ENCODE data around the gene PAPPA2. TPM values are rescaled to one million over a fixed set of nuclear protein-coding genes. Genes with fewer than 3 reads are reported as not detected.

PAPPA2 gene
- polyA plus RNA-seq, 3 donors: 64.4 to 90.1 (median 65.1) TPM

DNA sequence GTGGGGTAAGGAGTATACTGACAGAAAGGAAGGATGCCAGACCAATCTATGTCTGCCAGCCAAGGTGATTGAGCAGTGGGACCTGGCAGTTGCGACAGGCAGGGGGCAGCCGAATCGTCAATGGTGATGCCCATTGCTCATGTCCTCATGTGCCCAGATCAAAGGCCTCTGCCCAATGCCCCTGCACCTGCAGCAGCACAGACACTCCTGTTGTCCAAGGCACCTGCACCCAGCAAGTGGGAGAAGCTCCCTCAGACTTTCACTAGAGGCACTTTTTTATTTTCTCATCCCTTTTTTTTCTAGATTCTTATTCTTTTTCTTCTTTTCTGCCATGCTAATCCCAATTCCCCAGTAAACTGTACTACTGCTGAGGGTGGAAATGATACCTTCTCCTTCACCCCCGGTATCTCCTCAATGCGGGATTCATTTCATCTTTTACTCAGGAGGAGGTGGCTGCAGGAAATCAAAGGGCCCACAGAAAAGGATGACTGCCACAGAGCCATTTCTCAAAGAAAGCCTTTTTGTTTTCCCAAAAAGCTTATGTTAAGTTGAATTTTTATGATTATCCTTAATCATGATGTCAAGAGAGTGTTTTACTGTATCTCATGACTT, 332.0 kb downstream of the PAPPA2 start:
- no peak for DNase-seq (ENCODE audit: low read depth in 3 of 3, low spot score in 2 of 3)

DNA sequence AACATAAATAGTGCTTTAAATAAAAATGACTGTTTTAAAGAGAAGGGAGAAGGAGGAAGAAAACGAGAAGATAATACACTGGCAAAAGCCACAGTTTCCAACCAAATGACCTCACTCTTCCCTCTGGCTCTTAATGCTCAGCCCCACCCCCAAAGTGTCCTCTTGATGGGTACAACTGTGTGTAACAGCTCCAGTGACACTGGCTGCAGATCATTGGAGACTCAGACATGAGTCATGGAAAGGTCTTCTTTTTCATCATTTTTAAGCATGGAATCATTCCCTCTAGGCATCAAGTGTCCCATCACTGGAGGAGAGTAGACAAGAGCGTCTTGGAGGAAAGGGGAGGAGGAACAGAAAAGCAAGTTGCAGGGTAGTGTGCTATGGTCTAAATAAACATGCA, 333.0 kb downstream of the PAPPA2 start:
- DNase-seq (ENCODE audit: low read depth in 3 of 3, low spot score in 2 of 3): no peak

DNA sequence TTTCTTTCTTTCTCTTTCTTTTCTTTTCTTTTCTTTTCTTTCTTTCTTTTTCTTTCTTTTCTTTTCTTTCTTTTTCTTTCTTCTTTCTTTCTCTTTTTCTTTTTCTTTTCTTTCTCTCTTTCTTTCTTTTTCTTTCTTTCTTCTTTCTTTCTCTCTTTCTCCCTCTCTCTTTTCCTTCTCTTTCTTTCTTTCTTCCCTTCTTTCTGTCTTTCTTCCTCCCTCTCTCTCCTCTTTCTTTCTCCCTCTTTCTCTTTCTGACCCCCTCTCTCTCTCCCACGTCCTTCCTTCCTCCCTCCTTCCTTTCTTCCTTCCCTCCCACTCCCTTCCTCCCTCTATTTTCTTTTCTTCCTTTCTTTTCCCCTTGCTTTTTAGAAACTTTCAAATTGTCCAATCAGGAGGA, 333.6 kb downstream of the PAPPA2 start:
- DNase-seq (ENCODE audit: low read depth in 3 of 3, low spot score in 2 of 3): no peak

DNA sequence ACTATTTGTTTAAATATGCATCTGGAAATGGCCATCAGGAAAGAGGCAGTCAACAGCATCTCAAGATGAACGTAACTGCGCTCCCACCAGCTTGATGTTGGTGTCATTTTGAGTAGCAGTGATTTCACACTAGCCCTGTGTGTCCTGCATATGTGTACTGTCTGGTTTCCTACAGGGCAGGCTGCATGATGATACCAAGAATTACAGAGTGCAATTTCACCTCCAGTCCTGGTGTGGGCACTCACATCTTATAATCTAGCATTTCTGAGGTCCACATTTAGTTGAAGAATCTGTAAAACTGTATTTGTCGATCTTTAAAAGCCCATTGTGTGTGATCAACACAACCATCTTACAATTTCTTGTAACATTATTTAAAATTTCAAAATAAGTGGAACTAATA, 336.4 kb downstream of the PAPPA2 start:
- DNase-seq (ENCODE audit: low read depth in 3 of 3, low spot score in 2 of 3): no peak

DNA sequence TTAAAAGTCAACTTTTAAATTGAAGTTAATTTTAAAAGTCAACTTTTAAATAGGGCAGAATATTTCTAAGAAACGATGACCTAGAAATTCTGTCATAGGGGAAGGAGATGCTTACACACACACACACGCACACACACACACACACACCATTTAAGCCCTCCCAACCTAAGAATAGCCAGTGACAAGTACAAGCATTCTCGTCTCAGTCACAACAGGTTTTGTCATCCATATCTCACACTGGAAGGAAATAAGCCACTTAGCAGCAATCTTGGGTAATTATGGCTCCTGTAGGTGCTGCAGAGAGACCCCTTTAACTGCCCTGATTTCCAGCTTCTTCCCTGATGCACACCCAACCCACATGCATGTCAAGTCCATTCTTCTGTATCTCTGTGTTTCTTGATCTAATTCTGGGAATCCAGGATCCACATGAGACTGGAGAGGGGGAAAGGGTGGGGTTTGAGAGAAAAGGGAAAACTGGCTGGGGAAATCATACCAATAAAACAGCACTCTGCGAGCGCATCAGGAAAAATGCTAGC, 338.1 kb downstream of the PAPPA2 start:
- no peak for DNase-seq (ENCODE audit: low read depth in 3 of 3, low spot score in 2 of 3)

DNA sequence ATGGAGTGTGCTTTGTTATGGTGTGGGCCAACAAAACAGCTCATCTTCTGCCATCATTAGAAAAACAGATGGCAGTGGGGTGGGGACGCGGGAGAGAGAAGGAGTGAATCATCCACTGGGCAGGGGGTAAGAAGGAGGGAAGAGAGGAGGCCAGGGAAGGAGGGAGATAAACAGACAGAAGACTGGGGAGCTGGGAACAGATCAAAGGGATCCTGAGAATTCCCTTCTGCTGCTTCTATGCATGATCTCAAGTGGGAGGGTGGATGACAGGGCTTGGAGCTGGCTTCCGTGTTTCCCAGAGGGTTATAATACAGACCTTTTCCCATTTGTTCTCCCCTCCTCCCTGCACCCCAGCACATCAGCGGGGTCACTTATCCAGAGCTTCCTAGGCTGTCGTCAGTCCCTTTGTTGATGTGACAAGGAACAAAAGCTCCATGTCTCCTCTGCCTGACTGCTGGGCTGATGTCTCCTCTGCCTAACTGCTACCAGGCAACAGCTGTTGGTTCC, 338.6 kb downstream of the PAPPA2 start:
- DNase-seq (ENCODE audit: low read depth in 3 of 3, low spot score in 2 of 3): no peak

DNA sequence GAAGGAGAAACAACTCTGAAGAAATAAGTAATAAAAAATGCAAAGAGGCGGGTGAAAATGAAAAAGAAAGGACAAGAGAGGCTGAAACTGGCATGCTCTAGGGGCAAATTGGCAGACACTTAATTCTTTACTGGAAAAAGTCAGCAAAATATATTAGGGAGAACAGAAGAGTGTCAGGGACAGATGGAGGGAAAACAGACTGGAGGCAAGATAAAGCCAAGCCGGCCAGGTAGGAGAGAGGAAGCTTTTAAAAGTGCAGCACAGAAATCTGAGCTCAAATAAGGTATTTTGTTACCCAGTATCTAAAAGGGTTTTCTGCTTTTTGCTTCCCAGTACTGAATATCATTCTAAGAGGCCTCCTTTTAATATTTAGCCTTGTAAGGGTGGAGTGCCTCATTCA, 339.3 kb downstream of the PAPPA2 start:
- DNase-seq (ENCODE audit: low read depth in 3 of 3, low spot score in 2 of 3): no peak

DNA sequence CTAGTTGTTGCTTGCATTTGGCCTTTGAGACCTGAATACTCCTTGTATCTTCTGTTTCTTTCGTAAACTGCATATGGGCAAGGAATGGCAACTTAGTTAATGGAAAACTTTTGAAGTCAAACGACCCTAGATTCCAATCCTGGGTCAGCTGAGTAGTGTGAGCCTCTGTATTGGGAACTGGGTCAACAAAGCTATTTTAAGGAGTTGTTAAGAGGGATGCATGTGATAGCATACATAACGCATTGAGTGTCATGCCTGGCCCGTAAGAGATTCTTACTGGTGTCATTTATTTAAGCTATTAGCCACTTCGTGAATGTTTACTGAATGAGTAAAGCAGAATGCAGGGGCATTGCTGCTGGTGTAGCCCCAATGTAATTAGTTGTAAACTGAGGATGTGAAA, 340.1 kb downstream of the PAPPA2 start:
- no peak for DNase-seq (ENCODE audit: low read depth in 3 of 3, low spot score in 2 of 3)

DNA sequence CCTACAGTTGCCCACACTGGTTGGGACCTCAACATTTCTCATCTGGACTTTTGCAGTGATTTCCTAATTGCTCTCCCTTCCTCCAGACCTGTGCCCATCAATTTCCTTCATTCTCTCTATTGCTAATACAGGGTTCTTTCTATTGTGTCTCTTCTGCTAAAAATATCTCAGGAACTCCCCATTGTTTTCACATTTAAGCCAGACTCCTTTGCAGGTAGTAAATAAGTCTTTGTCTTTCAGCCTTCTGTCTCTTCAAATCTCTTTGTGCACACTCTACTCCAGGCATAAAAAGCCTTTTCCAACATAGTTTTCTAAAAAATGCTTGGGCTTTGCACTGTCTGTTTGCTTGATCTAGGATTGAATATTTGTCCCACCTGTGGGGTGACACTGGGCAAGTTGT, 340.6 kb downstream of the PAPPA2 start:
- no peak for DNase-seq (ENCODE audit: low read depth in 3 of 3, low spot score in 2 of 3)

DNA sequence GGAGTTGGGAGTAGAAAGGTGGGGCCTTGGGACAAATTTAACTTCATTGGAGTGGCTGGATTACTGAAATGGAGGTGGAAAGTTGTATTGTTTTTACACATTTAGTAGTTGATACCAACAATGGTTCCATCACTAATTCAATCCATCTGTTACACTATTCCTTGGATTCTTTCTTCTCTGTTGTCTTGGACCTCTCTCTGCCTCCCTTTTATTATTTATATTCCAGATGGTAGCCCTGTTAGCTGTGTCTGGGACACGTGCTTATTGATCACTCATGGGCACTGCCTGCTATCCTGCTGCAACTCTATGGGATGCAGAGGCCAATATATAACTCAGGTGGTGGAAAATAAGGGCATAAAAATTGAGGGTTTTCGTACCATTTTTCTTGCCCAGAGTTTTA, 346.3 kb downstream of the PAPPA2 start:
- no peak for DNase-seq (ENCODE audit: low read depth in 3 of 3, low spot score in 2 of 3)

DNA sequence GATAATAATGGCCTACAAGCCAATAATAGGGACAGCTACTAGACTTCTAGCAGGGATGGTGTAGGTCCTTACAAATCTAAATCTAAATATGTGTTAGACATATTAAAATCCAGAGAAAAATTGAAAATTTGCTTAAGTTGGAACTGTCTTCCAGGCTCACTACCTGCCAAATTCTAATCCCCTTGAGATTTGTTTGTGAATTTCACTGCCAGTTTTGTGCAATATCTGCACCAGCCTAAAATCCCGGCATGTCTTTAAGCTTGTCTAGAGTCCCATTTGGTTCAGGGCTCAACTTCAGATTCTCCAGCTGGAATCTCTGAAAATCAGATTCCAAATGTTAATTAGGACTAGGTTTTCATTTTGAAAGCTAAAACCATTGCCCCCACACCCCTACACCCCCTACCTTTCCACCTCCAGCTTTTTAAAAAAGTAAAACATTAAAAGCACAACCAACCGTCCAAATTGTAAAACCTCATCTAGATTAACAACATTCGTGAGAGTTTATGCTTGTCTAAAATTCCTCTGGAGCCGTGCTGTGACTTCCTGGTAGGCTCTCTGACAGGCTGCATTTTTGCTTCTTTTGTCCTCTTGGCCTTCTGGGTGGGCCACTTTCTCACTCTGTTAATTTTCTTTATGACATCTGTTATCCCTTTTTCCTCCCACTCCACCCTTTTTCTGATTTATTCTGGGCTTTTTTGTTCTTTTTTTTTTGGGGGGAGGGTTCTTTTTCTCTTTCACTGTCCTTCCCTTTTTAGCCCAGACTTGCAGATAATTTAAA, 348.7 kb downstream of the PAPPA2 start:
- DNase-seq (ENCODE audit: low read depth in 3 of 3, low spot score in 2 of 3): no peak

DNA sequence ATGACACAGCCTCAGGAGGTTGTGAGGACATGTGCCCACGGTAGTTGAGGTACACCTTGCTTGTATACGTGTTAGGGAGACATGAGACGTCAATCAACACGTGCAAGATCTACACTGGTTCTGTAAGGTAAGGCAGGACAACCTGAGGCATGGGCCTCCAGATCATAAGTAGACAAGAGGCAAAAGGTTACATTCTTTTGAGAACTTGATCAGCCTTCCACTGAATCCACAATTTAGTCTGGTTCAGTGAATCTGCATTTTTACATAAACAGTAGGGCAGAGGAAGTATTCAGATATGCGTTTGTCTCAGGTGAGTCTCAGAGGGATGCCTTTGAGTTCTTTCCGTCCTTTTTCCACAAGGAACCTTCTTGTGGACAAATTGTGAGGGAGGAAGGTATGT, 352.6 kb downstream of the PAPPA2 start:
- DNase-seq (ENCODE audit: low read depth in 3 of 3, low spot score in 2 of 3): no peak

DNA sequence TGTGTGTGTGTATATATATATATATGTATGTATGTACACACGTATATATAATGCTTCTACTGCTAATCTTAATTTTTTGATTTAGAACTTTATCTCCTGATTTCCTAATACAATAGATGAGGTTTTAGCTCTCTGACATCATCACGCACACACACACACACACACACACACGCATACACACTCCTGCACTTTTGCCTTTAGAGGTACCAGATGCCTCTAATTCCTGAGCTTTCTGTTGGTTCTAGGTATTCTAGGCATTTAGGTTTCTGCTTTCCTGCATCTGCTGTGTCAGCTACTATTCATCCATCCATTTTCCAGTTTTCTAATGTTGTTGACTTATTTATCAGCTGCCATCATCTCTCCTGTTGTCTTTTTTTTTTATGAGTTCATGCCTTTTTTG, 353.3 kb downstream of the PAPPA2 start:
- no peak for DNase-seq (ENCODE audit: low read depth in 3 of 3, low spot score in 2 of 3)

DNA sequence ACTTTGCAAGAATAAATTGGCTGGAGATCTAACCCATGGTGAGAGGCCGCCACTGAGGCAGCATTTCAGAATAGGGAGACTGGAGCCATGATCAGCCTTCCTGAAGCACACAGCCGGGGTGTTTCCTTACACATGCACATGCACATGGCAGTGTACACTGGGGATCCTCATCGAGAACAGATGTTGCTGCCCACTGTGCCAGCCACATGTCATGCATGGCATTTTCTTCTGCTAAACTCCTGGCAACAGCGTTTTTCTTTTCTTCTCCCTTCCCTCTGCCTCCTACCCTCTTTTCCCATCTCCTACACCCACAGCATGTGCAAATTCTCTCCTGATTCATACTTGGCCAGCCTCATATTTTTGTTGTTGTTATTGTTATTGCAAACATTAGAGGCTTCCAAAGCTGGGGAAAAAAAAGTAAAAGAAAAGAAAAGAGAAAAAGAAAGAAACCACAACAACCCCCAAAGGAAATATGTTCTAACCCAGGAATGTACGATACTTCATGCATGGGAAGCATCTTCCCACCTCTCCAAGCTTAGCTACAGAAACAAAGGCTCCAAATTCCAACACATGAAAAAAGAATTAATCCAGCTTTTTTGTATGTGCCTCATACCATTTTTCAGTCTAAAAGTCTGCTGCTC, 357.5 kb downstream of the PAPPA2 start:
- no peak for DNase-seq (ENCODE audit: low read depth in 3 of 3, low spot score in 2 of 3)

DNA sequence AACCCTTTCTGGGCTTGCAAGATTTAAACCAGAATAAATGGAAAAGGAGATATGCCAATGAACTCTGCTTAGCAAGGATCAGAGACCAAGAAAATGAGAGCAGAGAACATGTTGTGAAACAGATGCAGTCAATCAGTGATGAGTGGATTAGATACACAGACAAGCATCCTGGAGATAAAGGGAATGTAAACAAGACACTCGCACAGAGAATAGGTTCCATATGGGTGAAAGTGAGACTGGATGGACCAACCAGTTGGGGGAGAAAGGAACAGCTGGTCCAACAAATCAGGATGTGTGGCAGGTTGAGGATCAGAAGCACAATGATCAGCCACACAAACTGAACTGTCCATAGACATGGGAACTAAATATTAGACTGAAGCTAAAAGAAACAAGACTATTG, 363.3 kb downstream of the PAPPA2 start:
- DNase-seq (ENCODE audit: low read depth in 3 of 3, low spot score in 2 of 3): no peak

DNA sequence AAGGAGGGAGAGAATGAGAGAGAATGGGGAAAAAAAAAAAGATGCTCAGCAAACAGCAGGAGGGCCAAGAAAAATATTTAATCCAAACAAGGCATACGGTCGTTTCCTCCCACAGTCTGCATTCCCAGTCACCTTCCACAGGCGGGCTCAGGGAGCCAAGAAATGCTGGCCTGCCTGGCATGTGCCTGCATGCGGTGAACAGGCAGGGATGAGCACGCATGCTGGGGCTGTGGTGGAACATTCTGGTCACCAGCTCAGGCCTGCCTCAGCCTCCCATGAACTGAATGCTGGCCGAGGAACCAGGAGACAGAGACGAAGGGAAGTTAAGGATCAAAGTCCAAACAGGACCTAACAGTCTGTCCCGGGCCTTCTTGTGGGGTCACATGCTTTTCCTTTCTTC, 366.3 kb downstream of the PAPPA2 start:
- DNase-seq (ENCODE audit: low read depth in 3 of 3, low spot score in 2 of 3): no peak

DNA sequence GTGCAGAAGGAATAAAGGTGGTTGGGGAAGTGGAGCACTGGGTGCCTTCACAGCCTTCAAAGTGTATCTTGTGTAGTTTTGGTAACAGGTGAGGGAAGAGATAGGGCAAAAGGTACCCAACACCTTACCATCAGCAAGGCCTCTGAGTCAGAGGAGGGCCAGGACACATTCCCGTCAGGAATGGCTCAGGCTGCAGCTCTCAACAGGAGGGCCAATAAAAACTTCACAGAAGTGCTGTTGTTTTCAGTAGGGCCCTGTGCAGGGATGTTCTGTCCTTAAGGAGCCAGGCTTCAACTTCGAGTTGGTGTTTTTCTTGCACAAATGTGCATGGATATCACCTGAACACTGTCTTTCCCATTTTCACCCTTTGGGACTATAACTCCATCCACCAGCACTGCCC, 368.2 kb downstream of the PAPPA2 start:
- no peak for DNase-seq (ENCODE audit: low read depth in 3 of 3, low spot score in 2 of 3)

DNA sequence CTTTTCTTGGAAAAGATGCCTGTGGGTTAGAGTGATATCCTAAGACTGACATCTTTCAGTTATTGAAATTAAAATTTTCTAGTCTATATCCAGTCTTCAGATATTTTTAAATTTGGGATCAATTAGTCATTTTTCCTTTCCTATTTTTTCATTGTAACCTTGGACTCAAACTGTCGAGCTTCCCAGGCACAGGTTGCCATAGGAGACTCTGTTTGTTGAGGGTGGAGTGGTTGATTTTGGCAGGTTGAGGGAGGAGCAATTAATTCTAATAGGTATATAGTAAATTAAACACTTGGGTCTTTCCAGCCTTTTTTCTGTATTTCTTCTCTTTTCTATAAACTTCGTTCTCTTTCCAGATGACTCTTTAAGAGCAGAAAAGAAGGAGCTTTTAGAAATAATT, 374.7 kb downstream of the PAPPA2 start:
- no peak for DNase-seq (ENCODE audit: low read depth in 3 of 3, low spot score in 2 of 3)

DNA sequence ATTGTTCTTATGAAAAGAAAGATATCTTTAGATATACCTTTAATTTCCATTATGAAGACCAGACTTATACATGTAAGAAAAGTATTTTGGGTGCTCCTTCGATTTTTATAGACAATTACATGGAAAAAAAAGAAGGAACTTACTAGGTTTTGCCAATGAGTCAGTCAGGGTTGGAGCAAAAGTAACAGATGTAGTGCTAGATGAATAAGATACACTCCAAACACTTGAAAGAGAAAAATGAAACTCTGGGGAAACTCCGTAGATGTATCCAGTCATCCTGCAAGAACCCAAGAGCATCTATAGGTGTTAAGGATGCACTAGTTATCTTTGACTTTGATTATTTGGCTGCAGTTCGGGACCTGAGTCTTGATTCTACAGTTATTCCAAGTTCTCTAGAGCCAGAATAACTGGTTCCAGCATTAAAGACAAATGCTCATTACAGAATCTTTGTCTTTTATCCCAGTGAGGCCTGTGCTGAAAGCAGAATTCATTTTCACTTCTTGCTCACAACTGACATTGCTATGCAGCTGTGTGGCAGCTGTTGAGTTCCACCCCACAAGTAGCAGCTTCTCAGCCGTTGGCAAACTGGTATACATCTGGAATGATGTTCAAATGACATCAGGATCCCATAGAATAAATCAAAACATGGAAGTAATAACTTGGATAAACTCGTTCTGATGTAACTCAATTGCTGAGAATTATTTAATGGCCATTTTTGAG, 375.5 kb downstream of the PAPPA2 start:
- DNase-seq (ENCODE audit: low read depth in 3 of 3, low spot score in 2 of 3): no peak

DNA sequence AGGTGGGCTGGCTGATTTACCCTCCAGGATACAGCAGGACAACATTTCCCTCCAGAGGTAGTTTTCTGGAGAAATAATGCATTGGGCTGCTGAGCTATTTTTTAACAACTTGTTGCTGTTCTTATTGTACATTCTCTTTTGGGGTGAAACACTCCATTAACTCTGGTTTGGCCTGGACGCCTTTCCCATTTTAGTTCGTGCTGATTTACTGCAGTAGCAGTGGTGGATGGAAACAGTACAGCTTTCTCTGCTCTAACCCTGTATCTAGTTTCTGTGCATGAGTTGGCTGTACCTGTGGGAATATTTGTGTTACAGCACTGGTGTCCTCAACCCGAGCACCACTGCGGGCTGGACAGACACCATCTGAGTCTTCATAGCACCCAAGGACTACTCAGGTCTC, 376.2 kb downstream of the PAPPA2 start:
- DNase-seq (ENCODE audit: low read depth in 3 of 3, low spot score in 2 of 3): no peak

DNA sequence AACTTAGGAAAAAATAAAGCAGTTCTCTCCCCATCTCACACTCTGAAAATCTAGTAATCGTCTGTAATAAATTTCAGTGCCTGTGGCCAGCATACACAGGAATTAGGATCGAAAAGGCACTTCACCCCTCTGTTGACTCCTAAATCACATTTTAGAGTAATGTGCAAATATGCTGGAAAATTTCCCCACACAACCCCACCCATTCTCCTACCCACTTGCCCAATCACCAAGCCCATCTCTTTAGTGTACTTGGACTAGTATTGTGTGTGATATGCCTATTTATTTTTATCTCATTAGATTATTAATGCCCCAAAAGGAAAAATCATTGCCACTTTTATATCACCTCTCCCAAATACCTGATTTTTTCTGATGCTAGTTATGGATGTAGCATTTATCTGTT, 378.3 kb downstream of the PAPPA2 start:
- no peak for DNase-seq (ENCODE audit: low read depth in 3 of 3, low spot score in 2 of 3)

All from right renal cortex interstitium (tissue), 3 donors.